Head of caudate nucleus (tissue), 42 donors: Measurements from ENCODE around the gene ALPG.
"Not testable (repeated sequence)": the region's sequence is repeated elsewhere in the genome, so short reads cannot be mapped to it uniquely, and the experiment has no call there.

Experiments used
- DNase-seq, 42 donors: peaks; one replicate each; pipeline versions ENCODE4 v3.0.0 to v3.0.0-alpha.2; 2020 to 2021; ENCODE audit warnings: mixed read lengths in 7 of 42
- intact Hi-C: fragments of 100-400 bp; cut with DNase I; formaldehyde crosslinking; loops from one replicate; pipeline ENCODE4 v1.15.0; 2022

Gene ALPG

GRCh38 chr2:232389327-232389726 lies 17.3 kb upstream of the ALPG start:
- no peak for DNase-seq
- intact Hi-C loops, result no loop called here

GRCh38 chr2:232390661-232391060 lies 16.0 kb upstream of the ALPG start:
- DNase-seq, result no peak
- intact Hi-C loops, result no loop called here

- no peak for DNase-seq
- intact Hi-C loops, result no loop called here
Observed at GRCh38 chr2:232393556-232393955, 13.1 kb upstream of the ALPG start.

GRCh38 chr2:232394431-232394830 lies 12.2 kb upstream of the ALPG start:
- intact Hi-C loops, result not testable (repeated sequence)

DNA sequence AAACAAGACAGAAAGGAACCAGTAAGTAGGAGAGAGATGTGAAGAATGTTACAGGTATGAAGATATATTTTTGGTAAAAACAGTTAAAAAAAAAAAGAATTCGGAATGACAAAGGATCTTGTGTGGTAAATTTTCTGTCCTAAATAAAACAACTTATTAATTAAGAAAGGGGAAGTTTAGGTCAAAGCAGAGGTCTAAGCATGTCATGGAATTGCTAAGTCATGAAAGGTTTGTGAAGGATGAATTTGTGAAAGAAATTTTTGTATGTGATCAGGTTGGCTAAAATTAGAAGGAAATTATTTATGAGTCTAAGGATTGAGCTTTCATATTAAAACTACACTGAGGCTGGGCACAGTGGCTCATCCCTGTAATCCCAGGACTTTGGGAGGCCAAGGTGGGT lies 11.1 kb upstream of the ALPG start:
- intact Hi-C loops, result no loop called here
- DNase-seq, result no peak

More at GRCh38 chr2:232394431-232394830, 12.2 kb upstream of the ALPG start:
- DNase-seq, result not testable (repeated sequence)

GRCh38 chr2:232396683-232397082 lies 10.0 kb upstream of the ALPG start:
- intact Hi-C loops, result no loop called here
- no peak for DNase-seq

DNA sequence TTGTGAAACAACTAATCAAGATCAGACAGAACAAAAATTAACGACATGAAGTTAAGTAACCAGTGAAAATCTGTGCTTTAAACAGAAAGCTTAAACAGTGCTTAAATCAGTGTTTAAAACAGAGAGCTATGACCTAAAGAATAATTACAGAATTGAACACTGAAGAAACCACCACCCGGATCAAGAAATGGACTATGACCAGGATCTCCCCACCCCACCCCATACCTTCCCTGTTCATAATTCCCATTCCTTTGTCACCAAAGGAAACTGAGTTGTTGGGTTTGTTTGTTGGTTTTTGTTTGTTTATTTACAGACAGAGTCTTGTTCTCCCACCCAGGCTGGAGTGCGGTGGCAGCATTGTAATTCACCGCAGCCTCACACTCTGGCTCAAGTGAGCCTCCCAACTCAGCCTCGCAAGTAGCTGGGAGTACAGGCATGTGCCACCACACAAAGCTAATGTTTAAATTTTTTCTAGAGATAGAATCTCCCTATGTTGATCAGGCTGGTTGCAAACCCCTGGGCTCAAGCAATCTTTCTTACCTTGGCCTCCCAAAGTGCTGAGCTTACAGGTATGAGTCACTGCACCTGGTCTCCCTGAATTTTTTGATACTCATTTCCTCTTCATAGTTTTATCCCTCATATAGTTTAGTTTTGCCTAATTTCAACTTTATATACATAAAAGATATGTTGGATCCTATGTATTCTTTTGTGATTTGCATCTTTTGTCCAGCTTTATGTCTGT lies 8.2 kb upstream of the ALPG start:
- DNase-seq, result no peak
- intact Hi-C loops, result no loop called here

DNA sequence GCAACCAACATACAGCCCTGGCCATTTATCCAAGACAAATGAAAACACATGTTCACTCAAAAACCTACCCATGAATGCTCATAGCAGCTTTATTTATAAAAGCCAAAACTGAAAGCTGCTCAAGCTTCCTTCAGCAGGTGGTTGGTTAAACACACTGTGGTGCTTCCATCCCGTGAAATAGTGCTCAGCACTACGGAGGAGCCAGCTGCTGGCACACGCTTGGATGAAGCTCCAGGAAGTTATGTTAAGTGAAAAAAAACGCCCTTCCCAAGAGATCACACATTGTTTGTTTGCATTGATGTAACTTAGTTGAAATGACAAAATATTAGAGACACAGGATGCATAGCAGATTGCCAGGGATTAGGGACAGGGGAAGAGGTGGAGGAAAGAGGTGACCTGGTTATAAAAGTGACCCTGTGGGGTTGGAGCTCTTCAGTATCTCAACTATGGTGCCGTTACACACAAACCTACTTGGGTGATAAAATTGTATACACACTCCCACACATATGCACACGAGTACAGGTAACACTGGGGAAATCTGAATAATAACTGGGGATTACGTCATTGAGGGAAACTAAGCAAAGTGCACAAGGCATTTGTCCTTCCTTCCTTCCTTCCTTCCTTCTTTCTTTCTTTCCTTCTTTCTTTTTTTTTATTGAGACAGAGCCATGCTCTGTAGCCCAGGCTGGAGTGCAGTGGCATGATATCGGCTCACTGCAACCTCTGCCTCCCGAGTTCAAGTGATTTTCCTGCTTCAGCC lies 6.2 kb upstream of the ALPG start:
- intact Hi-C loops, result no loop called here
- no peak for DNase-seq

DNA sequence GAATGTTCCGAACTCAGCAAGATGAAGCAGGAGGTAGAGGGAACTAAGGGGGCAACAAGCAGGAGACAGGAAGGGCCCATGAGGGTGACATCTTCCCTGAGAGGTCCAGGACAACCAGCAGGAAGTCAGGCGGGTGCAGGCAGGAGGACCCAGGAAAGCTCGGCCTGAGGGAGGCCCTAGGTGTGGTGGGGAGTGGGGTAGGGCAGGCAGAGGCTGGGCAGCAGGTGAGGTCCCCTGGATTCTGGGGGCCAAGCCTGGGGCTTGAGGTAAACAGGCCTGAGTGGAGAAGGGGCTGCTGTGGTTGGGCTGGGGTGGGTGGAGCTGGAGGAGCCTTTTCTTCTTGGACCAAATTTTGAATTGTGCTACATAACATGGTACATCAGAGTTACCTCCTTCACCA lies 4.1 kb upstream of the ALPG start:
- DNase-seq, result no peak
- intact Hi-C loops, result no loop called here

DNA sequence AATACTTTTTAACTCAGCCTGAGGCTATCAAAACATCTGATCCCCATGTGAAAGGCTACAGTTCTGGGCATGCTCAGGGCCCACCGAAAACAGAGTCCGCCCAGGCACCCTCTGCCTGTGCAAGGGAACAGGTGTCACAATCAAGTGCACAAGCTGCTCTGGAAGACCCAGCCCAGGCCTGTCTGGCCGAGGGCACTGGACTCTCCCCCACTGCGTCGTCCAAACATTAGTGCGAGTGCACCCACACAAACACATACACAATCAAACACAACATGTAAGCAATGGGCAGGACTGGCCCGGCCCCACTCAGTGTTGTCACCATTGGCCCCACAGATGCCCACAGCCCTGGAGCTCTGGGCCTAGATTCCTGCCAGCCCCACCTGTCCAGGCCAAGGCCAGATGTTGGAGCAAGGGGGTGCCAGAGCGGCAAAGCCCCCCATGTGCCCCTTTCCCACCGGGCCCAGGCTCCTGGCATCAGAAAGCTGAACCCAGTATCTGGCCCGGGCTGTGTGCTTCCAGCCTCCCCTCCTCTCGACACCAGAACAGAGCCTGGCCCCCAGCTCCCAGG lies 617 bp upstream of the ALPG start:
- intact Hi-C loops, result no loop called here
- peak in 1 of 42 donors; percentile 24 for DNase-seq

DNA sequence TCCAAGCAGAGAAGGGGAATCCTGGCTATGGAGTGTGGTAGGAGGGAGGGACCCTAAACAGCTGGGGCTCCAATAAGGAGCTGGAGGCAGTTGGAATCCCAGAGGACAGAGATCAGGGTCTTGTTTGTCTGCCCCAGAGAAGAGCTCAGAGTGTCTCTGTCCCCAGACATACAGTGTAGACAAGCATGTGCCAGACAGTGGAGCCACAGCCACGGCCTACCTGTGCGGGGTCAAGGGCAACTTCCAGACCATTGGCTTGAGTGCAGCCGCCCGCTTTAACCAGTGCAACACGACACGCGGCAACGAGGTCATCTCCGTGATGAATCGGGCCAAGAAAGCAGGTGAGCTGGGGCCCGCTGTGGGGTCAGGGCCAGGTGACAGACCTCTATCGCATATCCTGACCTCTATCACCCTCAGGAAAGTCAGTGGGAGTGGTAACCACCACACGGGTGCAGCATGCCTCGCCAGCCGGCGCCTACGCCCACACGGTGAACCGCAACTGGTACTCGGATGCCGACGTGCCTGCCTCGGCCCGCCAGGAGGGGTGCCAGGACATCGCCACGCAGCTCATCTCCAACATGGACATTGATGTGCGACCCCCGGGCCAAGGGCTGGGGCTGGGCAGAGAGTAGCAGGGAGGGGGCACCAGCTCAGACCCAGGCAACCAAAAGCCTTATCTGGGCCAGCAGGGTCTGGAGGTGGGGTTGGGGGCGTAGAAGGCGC lies 945 bp downstream of the ALPG start:
- DNase-seq, result peak in 1 of 42 donors; percentile 13
- intact Hi-C loops, result not testable (repeated sequence)

- intact Hi-C loops, DNase-seq: not testable (repeated sequence)
Observed at GRCh38 chr2:232408269-232408668, 1.6 kb downstream of the ALPG start.

GRCh38 chr2:232409617-232410016 lies 3.0 kb downstream of the ALPG start:
- intact Hi-C loops, DNase-seq: not testable (repeated sequence)

DNA sequence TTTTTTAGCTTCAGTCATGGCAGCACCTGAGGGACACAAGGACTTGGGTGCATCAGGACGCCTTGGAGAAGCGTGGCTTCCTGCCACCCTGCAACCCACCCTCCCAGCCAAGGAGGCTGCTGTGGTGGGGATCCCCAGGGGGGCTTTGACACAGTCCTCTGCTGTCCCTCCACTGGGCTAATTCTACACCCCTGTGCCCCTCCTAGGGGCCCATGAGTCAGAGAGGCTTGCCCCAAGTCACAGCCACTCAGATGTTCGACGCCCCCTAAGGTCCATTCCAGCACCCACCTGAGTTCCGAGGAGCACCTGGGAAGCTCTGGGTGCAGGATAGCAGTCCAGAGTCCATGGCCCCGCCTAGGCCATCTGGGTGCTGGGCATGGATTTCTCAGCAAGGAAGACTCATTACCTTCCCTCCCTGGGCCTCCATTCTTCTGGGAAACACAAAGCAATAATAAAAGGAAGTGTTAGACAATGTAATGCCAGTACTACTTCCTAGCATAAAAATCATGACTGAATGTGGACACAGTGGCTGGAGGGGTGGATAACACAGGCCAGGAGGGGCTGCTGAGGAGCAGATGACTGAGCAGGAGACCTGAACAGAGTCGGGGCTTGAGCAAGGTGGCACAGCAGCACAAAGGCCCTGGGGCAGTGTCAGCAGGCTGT lies 3.7 kb downstream of the ALPG start:
- DNase-seq, result no peak
- intact Hi-C loops, result no loop called here

GRCh38 chr2:232411901-232412629 lies 5.4 kb downstream of the ALPG start:
- intact Hi-C loops, result no loop called here
- DNase-seq, result peak in 2 of 42 donors; percentile 3 to 18

- no peak for DNase-seq
- intact Hi-C loops, result no loop called here
Observed at GRCh38 chr2:232412986-232413385, 6.3 kb downstream of the ALPG start.

DNA sequence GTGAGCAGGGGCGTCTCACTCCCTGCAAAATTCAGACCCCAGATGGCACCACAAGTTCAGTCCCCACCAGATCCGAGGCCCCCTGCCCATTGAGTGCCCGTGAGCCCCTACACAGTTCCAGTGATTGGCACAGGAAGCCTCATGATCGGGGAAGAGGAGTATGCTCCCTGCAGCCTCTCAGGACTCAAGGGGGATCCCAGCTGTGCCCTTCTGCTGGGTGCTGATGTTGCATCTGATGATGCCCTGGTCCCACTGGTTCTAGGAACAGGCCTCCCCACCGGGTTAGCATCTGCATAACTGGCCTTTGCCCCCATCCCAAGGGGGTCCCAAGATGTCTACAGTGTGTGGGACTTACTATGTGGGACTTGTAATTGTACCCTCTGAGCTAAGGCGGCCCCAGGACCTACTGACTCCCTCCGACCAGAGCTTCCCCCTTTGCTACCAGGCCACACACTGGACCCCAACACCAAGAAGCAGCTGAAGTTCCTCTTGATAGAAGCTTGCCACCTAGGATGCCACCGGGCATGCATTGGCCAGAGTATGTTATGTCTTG lies 8.6 kb downstream of the ALPG start:
- peak in 1 of 42 donors; percentile 24 for DNase-seq

More for the DNA sequence above, 8.6 kb downstream of the ALPG start:
- intact Hi-C loops, result no loop called here
